Urinary bladder (tissue), 4 donors: ENCODE measurements around the gene PCSK5. TPM values are rescaled to one million over a fixed set of nuclear protein-coding genes. Genes with fewer than 3 reads are reported as not detected.

Experiments
- DNase-seq: peaks from one replicate; pipeline ENCODE4 v3.0.0-alpha.2; 2015; ENCODE audit errors: extremely low spot score
- H3K27ac ChIP-seq: one replicate; pipeline ENCODE4 v1.5.1; 2013; ENCODE audit warnings: low read depth, mild to moderate bottlenecking, moderate library complexity
- H3K36me3 ChIP-seq: one replicate; pipeline ENCODE4 v1.6.1; 2013; ENCODE audit warnings: mild to moderate bottlenecking, moderate library complexity; ENCODE audit not compliant: insufficient read depth
- H3K4me1 ChIP-seq: one replicate; pipeline ENCODE4 v1.6.1; 2013; ENCODE audit warnings: mild to moderate bottlenecking, moderate library complexity; ENCODE audit not compliant: insufficient read depth
- H3K4me3 ChIP-seq: one replicate; pipeline ENCODE4 v1.5.1; 2013; ENCODE audit warnings: low read depth, low read length
- WGBS: extraction: QIAGEN DNeasy Blood & Tissue Kit; methylation state at CpG from one replicate; pipeline ENCODE4 v1.1.7; 2013; 5-methylcytosine and 5-hydroxymethylcytosine counted together
- polyA plus RNA-seq: library from polyadenylated mRNA; stranded (reverse); fragments of 200-250 nt; gene quantifications from one replicate; pipeline ENCODE4 v1.2.3, GENCODE V29; 2013
- total RNA-seq: library from RNA; depleted of rRNA; stranded (reverse); fragments of >200 nt; gene quantifications from one replicate; pipeline ENCODE4 v1.2.3, GENCODE V29; 2014
- donor health status: healthy with polysubstance abuse.
- donor health status: healthy.

Gene PCSK5
- total and polyA plus RNA-seq, 2 donors, result 6.1 to 25.4 TPM

GRCh38 chr9:75870450-75870849 is 20.0 kb upstream of the PCSK5 start:
- DNase-seq, result no peak
- no peaks in the 10 kb centered on the region for H3K4me1 ChIP-seq
- H3K36me3 ChIP-seq, result no peaks in the 10 kb centered on the region
- no peak overlapping the region for H3K27ac ChIP-seq
- WGBS, result 91% methylated on average over 1 of the region's 1 CpG
- H3K4me3 ChIP-seq, result no peak overlapping the region

GRCh38 chr9:75871624-75872023 is 18.8 kb upstream of the PCSK5 start:
- WGBS, result 82% methylated on average over 5 of the region's 5 CpGs
- Histone ChIP-seq H3K27ac (no peak overlapping the region), H3K36me3 (no peaks in the 10 kb centered on the region), H3K4me1 (no peaks in the 10 kb centered on the region), H3K4me3 (no peak overlapping the region)
- DNase-seq, result no peak

- Histone ChIP-seq H3K36me3 (no peaks in the 10 kb centered on the region), H3K4me3 (no peak overlapping the region), H3K27ac (no peak overlapping the region), H3K4me1 (no peaks in the 10 kb centered on the region)
- WGBS, result 95% methylated on average over 1 of the region's 1 CpG
- DNase-seq, result no peak
Observed at GRCh38 chr9:75873712-75874111, 16.8 kb upstream of the PCSK5 start.

GRCh38 chr9:75876999-75877640 is 13.4 kb upstream of the PCSK5 start:
- Histone ChIP-seq H3K4me3 (no peak overlapping the region), H3K36me3 (no peaks in the 10 kb centered on the region), H3K4me1 (no peaks in the 10 kb centered on the region), H3K27ac (no peak overlapping the region)
- DNase-seq, result no peak
- WGBS, result 89% methylated on average over 11 of the region's 11 CpGs

DNA sequence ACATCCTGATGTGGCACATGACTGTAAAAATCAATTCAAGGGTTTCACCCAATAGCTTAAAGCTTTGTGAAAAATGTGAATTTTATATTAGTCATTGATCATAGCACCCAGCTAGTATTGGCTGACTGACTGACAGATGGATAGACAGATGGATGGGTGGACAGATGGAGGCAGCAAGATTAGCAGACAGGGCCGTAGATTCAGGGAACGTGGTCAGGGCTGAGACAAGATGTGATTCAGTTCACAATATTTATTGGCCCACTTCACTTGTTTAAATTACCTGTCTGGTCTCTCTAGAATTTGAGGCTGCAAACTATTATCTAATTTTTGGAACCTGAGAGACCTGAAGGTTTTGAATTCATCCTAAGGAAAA is 12.0 kb upstream of the PCSK5 start:
- Histone ChIP-seq H3K4me1 (no peaks in the 10 kb centered on the region), H3K27ac (no peak overlapping the region), H3K36me3 (no peaks in the 10 kb centered on the region), H3K4me3 (no peak overlapping the region)
- no peak for DNase-seq
- 80% methylated on average over 2 of the region's 2 CpGs for WGBS

DNA sequence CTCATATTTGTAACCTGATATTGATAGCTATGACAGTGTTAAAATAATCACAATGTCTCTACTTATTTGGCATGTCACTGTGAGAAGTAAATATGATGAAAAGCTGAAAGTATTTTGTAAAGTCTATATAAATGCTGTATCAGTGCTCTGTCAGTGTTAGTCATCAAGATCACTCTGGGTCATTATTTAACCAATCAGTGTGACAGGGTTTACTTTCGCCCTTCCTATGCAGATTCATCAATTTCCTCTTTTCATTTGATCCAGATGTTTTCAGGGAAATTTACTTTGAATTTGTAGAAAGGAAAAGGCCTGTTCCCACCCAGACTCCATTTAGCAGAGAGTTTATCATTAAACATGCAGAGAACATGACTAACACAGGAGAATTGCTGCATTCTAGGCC is 9.9 kb upstream of the PCSK5 start:
- 83% methylated on average over 1 of the region's 1 CpG for WGBS
- no peak for DNase-seq
- no peaks in the 10 kb centered on the region for H3K4me1 ChIP-seq
- no peak overlapping the region for H3K27ac ChIP-seq
- no peaks in the 10 kb centered on the region for H3K36me3 ChIP-seq
- H3K4me3 ChIP-seq, result no peak overlapping the region

- Histone ChIP-seq H3K4me1 (no peaks in the 10 kb centered on the region), H3K27ac (no peak overlapping the region), H3K4me3 (no peak overlapping the region), H3K36me3 (no peaks in the 10 kb centered on the region)
- WGBS, result 61% methylated on average over 1 of the region's 1 CpG
- DNase-seq, result no peak
Observed at GRCh38 chr9:75881761-75882160, 8.7 kb upstream of the PCSK5 start.

DNA sequence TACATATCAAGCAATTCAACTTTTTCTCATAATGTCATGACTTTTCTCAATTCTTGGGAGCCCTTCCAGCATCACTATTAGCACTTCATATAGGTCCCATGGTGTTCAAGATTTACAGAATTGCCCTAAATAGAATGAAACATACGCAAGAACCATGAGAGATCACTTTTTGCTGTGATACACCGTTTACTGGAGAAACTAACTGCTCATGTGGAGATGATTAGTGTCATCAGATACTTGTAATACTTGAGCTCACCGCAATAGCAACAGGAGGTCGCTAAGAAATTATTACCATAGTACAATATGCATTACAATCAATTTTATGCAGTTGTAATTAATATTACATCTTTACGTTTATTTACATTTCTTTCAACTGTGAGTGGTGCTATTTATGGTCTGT is 4.8 kb upstream of the PCSK5 start:
- H3K27ac ChIP-seq, result no peak overlapping the region
- H3K4me1 ChIP-seq, result no peaks in the 10 kb centered on the region
- WGBS, result 85% methylated on average over 5 of the region's 5 CpGs
- DNase-seq, result no peak
- no peak overlapping the region for H3K4me3 ChIP-seq
- H3K36me3 ChIP-seq, result no peaks in the 10 kb centered on the region

DNA sequence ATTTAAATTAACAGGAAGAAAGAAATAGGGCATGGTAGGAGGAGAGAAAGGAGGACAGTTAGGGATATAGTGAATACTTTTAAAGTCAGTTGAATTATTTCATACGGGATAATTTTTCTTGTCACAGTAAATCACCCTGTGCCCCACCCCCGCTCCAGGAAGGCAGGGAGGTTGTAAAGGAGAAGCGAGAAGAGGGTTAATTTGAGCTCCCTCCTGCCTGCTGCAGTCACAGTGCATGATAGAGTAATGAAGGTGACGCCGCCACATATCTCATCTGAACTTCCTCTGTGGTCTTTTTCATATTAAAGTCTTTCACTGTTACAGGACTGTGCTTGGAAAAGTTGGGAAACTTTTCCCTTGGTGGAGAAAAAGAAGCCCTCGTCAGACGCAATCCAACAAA is 896 bp upstream of the PCSK5 start:
- H3K27ac ChIP-seq, result no peak overlapping the region
- H3K36me3 ChIP-seq, result no peaks in the 10 kb centered on the region
- H3K4me3 ChIP-seq, result peak overlapping the region; percentile 60
- no peak for DNase-seq
- no peaks in the 10 kb centered on the region for H3K4me1 ChIP-seq
- WGBS, result 2% methylated on average over 7 of the region's 7 CpGs

- peak overlapping the region; percentile 62 for H3K27ac ChIP-seq
- WGBS, result under 1% methylated on average over 24 of the region's 24 CpGs
- peak overlapping the region; percentile 60 for H3K4me3 ChIP-seq
- no peaks in the 10 kb centered on the region for H3K4me1 ChIP-seq
- no peaks in the 10 kb centered on the region for H3K36me3 ChIP-seq
- peak; percentile 35 for DNase-seq
Observed at GRCh38 chr9:75889977-75890471, 449 bp upstream of the PCSK5 start.

- DNase-seq, result no peak
- peak overlapping the region; percentile 60 for H3K4me3 ChIP-seq
- no peaks in the 10 kb centered on the region for H3K4me1 ChIP-seq
- peak overlapping the region; percentile 68 for H3K27ac ChIP-seq
- under 1% methylated on average over 28 of the region's 28 CpGs for WGBS
- no peaks in the 10 kb centered on the region for H3K36me3 ChIP-seq
Observed at GRCh38 chr9:75891277-75891741, 836 bp downstream of the PCSK5 start.

DNA sequence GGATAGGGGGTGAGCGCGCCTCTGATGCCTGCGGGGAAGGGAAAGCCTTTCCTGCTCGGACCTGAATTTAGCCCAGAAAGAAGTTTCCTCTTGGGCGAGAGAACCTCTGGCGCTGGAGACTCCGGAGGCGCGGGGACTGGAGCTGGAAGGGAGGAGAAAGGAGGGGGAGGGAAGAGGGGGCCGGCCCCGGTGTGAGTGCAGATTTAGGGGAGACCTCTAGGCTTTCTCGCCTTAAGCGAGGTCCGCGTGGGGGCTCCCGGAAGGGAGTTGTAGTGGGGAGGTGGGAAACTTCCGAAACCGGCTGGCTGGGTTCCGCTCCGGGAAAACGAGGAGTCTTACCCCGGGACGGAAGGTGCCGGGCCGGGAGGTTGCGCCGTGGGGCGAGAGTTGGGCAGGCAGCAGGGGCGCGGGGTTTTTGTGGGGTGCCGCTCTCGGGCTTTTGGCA is 1.3 kb downstream of the PCSK5 start:
- peak overlapping the region; percentile 68 for H3K27ac ChIP-seq
- H3K4me3 ChIP-seq, result peak overlapping the region; percentile 60
- H3K4me1 ChIP-seq, result no peaks in the 10 kb centered on the region
- WGBS, result under 1% methylated on average over 32 of the region's 32 CpGs
- DNase-seq, result no peak
- no peaks in the 10 kb centered on the region for H3K36me3 ChIP-seq

DNA sequence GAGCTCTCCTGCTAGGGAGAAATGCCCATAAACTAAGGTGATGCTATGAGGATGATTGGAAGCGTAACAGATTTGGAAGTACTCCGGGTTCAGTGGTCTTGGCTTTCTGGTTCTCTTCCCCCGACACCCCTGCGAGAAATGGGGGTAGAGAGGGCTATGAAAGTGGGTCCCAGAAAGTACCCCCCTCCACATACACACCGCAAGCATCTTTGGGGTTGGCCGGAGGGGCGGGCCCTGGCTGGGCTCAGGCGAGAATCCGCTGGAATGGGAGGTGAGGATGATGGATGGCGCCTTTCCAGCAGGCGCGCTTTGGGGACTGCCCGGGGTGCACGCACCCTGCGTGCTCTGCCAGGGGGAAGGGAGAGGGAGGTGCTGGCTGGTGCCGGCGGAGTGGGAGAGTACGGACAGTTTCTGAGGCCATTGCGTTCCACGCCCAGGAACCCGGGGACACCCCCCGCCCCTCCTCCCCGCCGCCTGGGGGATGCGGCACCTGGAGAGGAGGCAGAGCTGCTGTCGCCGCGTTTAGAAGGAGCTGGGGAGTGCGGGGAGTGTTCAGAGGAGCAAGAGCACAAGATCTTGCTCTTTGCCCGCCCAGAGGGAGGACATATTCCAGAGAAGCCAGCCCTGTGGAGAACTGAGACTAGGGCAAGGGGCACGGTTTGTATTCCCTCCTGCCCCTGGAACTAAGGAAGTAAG is 1.9 kb downstream of the PCSK5 start:
- no peaks in the 10 kb centered on the region for H3K4me1 ChIP-seq
- peak overlapping the region; percentile 60 for H3K4me3 ChIP-seq
- H3K36me3 ChIP-seq, result no peaks in the 10 kb centered on the region
- DNase-seq, result no peak
- no peak overlapping the region for H3K27ac ChIP-seq
- WGBS, result under 1% methylated on average over 31 of the region's 31 CpGs

DNA sequence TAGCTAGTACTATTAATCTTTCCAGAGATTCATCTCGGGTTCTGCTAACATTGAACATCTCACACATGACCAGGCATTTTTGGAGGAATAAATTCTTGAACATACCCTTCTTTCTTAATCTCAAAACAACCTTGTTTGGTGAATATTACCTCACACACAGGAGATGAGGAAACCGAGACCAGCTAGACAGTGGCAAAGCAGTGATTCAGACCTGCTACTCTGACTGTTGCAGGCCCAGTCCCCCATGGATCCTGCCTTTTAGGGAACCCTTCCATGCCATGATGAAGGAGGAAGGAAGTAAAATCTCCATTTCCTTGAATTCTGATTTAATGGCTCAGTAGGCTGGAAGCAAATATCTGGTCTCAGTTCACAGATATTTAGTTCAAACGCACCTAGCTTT is 2.6 kb downstream of the PCSK5 start:
- Histone ChIP-seq H3K27ac (no peak overlapping the region), H3K4me1 (no peaks in the 10 kb centered on the region), H3K4me3 (peak overlapping the region; percentile 60), H3K36me3 (no peaks in the 10 kb centered on the region)
- 68% methylated on average over 3 of the region's 3 CpGs for WGBS
- no peak for DNase-seq
